AG09319 (cell line): ENCODE data around the gene FAM228B.

Source experiments
- DNase-seq: peaks from one replicate; pipeline ENCODE4 v3.0.0-alpha.2; 2010; ENCODE audit warnings: low read depth; ENCODE audit errors: extremely low read depth
- CTCF ChIP-seq: IDR thresholded peaks from 2 replicates; pipeline ENCODE4 v1.5.1; 2011; ENCODE audit warnings: low read depth, mild to moderate bottlenecking, inconsistent platforms, low read length, moderate library complexity

The FAM228B gene

GRCh38 chr2:24123195-24123921 is at the start of gene FAM228B, which contains the start of gene PFN4:
Gene FAM228B, plus strand, starts transcription at chr2:24123469. Its CDS starts 893 bp downstream, at chr2:24124362.
Gene PFN4, minus strand, starts transcription at chr2:24123334. Its CDS starts 799 bp downstream, at chr2:24122535.
- DNase-seq, result peak; percentile 56
- no peak for TF ChIP-seq CTCF

DNA sequence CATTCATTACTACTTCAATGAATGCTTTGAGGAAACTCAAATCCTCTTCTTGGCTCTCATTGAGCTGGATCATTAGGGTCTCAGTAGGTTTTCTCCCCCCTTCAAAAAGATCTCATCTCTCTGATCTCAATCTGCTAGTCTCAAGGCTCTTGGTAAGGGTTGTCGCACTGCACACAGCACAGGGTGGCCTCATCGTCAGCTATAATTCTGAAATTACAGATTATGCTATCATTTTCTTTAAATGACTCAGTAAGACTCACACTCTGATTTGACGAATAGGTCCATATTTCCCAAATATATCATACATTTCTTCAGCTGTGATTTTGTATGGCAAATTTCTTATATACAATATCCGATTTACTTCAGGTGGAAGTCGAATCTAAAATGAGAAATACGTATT is 49.5 kb upstream of the FAM228B start:
- DNase-seq, result no peak
- TF ChIP-seq CTCF, result no peak

DNA sequence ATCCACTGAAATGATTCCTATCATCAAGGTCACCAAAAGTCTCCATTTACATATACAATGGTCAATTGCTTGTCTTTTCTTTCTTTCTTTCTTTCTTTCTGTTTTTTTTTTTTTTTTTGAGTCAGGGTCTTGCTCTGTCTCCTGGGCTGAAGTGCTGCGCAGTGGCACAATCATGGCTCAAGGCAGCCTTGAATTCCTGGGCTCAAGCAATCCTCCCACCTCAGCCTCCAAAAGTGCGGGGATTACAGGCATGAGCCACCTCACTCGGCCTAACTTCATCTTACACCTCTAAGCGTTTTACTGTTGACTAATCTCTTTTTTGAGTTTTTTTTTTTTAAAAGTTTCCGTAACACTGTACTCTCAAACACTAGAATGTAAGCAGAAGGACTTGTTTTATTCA is 48.0 kb upstream of the FAM228B start:
- TF ChIP-seq CTCF, result no peak
- no peak for DNase-seq

DNA sequence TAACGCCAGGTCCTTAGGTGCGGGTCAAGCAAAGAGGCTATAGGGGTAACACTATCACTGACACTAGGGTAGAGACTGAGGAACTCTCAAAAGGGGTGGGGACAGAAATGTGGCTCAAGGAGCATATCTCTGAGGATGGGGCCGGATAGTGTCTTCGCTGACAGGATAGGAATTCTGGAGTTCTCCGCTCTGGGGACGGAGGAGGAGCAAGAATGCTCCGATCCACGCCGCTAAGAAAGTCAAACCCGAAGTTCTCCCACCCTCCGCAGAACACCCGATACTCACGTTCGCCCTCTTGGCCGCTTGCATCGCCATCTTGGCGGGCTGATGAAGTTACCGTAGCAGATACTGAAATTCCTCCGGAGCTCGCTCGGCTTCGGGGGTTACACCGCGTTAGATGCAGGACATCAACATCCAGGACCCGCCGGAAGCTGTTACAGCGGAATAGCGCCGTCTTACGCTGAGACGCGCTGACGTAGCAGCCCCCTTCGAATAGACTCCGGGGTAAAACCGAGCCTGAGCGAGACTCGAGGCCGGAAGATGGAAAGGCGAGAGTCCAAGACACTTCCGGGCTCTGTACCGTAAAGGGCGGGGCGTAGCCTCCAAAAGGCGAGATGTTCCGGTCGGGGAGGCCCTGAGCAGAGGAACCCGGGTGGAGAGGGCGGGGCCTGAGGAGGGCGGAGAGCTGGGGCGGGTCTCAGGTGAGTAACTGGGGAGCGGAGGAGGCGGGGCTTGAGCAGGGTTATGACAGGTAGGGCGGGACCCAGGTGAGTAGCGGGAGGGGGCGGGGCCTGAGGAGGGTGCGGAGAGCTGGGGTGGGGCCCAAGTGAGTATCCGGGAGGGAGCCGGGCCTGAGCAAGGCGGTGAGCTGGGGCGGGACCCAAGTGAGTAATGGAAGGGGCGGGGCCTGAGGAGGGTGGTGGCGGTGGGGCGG is 47.1 kb upstream of the FAM228B start, which contains the start of gene SF3B6:
SF3B6 (minus strand) TSS at position 412 of the 934 bp plus-strand sequence; CDS start at position 315, 97 bp downstream.
- peak; percentile 92 for DNase-seq
- TF ChIP-seq CTCF, result no peak

- no peak for TF ChIP-seq CTCF
- DNase-seq, result no peak
Measured at GRCh38 chr2:24076849-24077534, 46.3 kb upstream of the FAM228B start.

DNA sequence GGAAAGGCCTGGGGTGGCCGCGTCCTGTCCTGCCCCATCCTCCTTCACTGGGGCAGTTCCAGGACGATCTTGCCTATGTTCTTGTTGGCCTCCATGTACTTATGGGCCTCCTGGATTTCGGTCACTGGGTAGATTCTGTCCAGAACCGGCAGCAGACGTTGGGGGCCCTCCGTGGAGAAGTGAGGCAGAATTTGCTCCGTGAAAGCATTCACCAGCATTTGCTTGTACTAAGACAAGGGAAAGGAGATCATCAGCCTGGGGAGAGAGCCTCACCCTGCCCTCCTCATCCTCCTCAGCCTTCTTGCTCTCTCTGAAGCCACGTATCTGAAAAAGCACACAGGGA is 45.8 kb upstream of the FAM228B start:
- no peak for DNase-seq
- no peak for TF ChIP-seq CTCF
